NT2/D1 (cell line): ENCODE results near the gene PGC.

Experiments used
- YY1 ChIP-seq: IDR thresholded peaks from 2 replicates; pipeline ENCODE4 v1.6.1; 2011; ENCODE audit not compliant: insufficient read length, insufficient read depth
- ZNF274 ChIP-seq: IDR thresholded peaks from 2 replicates; pipeline ENCODE4 v1.6.1; 2011; ENCODE audit warnings: mild to moderate bottlenecking, low read depth, low read length

DNA sequence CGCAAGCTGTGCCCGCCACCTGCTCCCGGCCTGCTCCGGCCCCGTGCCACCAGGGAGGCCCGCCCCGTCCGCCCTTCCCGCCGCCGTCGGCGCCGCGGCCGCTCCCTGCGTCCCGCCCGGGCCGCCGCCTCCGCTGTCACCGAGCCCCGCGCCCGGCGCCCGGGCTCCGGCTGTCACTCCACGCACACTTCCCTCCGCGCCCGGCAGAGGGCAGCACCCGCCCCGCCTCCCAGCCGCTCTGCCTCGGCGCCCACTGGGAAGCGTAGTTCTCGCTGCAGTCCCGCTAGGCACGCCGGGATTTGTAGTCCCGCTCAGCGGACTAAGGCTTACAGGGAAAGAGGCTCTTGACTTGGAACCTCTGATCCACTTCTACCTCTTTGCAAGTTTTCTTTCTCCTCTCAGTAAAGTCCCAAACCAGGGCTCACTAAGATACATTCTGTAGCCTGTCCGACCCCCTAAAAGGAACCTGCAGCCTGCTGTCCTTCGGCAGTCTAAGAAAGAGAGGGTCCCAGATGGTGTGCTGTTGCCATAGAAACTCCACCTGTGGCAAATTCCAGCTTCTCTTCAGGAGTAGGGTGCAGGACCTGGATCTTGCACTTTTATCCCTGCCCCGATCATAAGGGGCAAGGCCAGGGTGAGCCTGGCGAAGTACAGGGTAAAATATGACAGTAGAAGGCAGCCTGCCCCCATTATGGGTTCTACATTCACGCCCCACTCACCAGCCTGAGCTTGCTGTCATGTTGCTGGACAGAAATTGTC lies 11.6 kb downstream of the PGC start, which contains the start of gene TFEB:
- TF ChIP-seq YY1 (no peak), ZNF274 (no peak)
